B cell (primary cell): ENCODE results near the gene TRAPPC5. TPM values are rescaled to one million over a fixed set of nuclear protein-coding genes. Genes with fewer than 3 reads are reported as not detected.

Experiments
- ATAC-seq: fragments of 200-7000 bp; cut with Tn5 transposase; one replicate; pipeline ENCODE4 v1.10.0; 2021; ENCODE audit warnings: low read depth, mild to moderate bottlenecking, moderate number of reproducible peaks, moderate library complexity
- CTCF ChIA-PET: fragments of 350-600 bp; sonication (Branson Sonifier 250); formaldehyde crosslinking; loops from one replicate; lab custom pipeline; 2021; ENCODE audit warnings: antibody characterized with exemption, inconsistent platforms; lab: Charles Lee
- POLR2A ChIA-PET: fragments of 350-600 bp; sonication (Branson Sonifier 250); formaldehyde crosslinking; loops from one replicate; lab custom pipeline; 2021; ENCODE audit warnings: antibody characterized with exemption; lab: Charles Lee
- DNase-seq: peaks from one replicate; pipeline ENCODE4 v3.0.0; 2013
- H2AFZ ChIP-seq: 2 replicates; pipeline ENCODE4 v1.6.1; 2012; ENCODE audit warnings: mild to moderate bottlenecking, low read depth, low read length; ENCODE audit not compliant: insufficient read depth, poor library complexity, severe bottlenecking
- H3K27ac ChIP-seq, 2 donors: 1 replicate in 1 of 2; 2 replicates in 1 of 2; pipeline ENCODE4 v1.5.1; 2012 to 2013; ENCODE audit warnings: low read length in 2 of 2, mild to moderate bottlenecking in 2 of 2, moderate library complexity in 1 of 2
- H3K27me3 ChIP-seq, 4 experiments: fragments of 200-600 bp in 1 of 4; sonication (generic) in 1 of 4; replicated peaks in 1 of 4; 1 replicate in 2 of 4; 2 replicates in 2 of 4; pipeline versions ENCODE4 v1.6.1 to v1.7.0; 2013 to 2016; ENCODE audit warnings: low read length in 3 of 4, mild to moderate bottlenecking in 2 of 4, mixed read lengths in 1 of 4, moderate library complexity in 1 of 4; ENCODE audit not compliant: insufficient read depth in 4 of 4, control insufficient read depth in 3 of 4; ENCODE audit errors: control extremely low read depth in 1 of 4
- H3K36me3 ChIP-seq, 2 experiments: replicated peaks in 1 of 2; 1 replicate in 1 of 2; 2 replicates in 1 of 2; pipeline versions ENCODE4 v1.6.1 to v1.7.1; 2013; ENCODE audit warnings: low read length in 1 of 2; ENCODE audit not compliant: insufficient read depth in 2 of 2, control insufficient read depth in 1 of 2; ENCODE audit errors: control extremely low read depth in 1 of 2, extremely low read depth in 1 of 2
- H3K4me1 ChIP-seq, 2 donors: fragments of 200-600 bp in 1 of 2; sonication (generic) in 1 of 2; 1 replicate in 1 of 2; 2 replicates in 1 of 2; pipeline versions ENCODE4 v1.5.1 to v1.6.1; 2013 to 2017; ENCODE audit warnings: low read length in 2 of 2; ENCODE audit not compliant: control insufficient read depth in 2 of 2, insufficient read depth in 2 of 2
- H3K4me2 ChIP-seq: replicated peaks from 2 replicates; pipeline ENCODE3; 2012; ENCODE audit warnings: mild to moderate bottlenecking, low read depth, low read length; ENCODE audit not compliant: poor library complexity, severe bottlenecking
- H3K4me3 ChIP-seq, 5 experiments: fragments of 200-600 bp in 1 of 5; sonication (generic) in 1 of 5; 1 replicate in 3 of 5; 2 replicates in 2 of 5; pipeline versions ENCODE4 v1.5.1 to v1.7.0; 2011 to 2016; ENCODE audit warnings: low read length in 4 of 5, mild to moderate bottlenecking in 4 of 5, low read depth in 2 of 5, control low read depth in 1 of 5, moderate library complexity in 1 of 5; ENCODE audit not compliant: insufficient read depth in 1 of 5; ENCODE audit errors: control extremely low read depth in 1 of 5, extremely low read depth in 1 of 5
- H3K79me2 ChIP-seq: fragments of 200-600 bp; sonication (generic); one replicate; pipeline ENCODE4 v1.6.0; 2016; ENCODE audit warnings: low read length; ENCODE audit not compliant: control insufficient read depth, insufficient read depth
- H3K9ac ChIP-seq: fragments of 200-600 bp; sonication (generic); 2 replicates; pipeline ENCODE4 v1.6.1; 2017; ENCODE audit warnings: mild to moderate bottlenecking, low read length, moderate library complexity
- H3K9me3 ChIP-seq, 3 donors: one replicate each; pipeline versions ENCODE4 v1.6.1 to v1.7.1; 2013; ENCODE audit warnings: low read length in 2 of 3; ENCODE audit not compliant: control insufficient read depth in 2 of 3, insufficient read depth in 1 of 3; ENCODE audit errors: control extremely low read depth in 1 of 3
- H4K20me1 ChIP-seq: 2 replicates; pipeline ENCODE4 v1.6.0; 2012; ENCODE audit warnings: mild to moderate bottlenecking, low read length; ENCODE audit not compliant: insufficient read depth, control insufficient read depth, poor library complexity, severe bottlenecking
- H3K27ac Mint-ChIP-seq: one replicate; pipeline ENCODE4 v1.8.0; 2021; ENCODE audit warnings: mixed read lengths
- H3K27me3 Mint-ChIP-seq: one replicate; pipeline ENCODE4 v1.8.0; 2021; ENCODE audit warnings: mixed read lengths
- H3K4me1 Mint-ChIP-seq: one replicate; pipeline ENCODE4 v1.8.0; 2021; ENCODE audit warnings: mixed read lengths
- H3K4me3 Mint-ChIP-seq: one replicate; pipeline ENCODE4 v1.8.0; 2021; ENCODE audit warnings: mixed read lengths
- H3K9me3 Mint-ChIP-seq: one replicate; pipeline ENCODE4 v1.8.0; 2022; ENCODE audit warnings: mixed read lengths; ENCODE audit not compliant: insufficient read depth
- CTCF ChIP-seq: fragments of 200-600 bp; IDR thresholded peaks from one replicate; pipeline ENCODE4 v1.8.0; 2022; ENCODE audit warnings: antibody characterized with exemption, mild to moderate bottlenecking
- EZH2 ChIP-seq: IDR thresholded peaks from 2 replicates; pipeline ENCODE4 v1.6.1; 2012; ENCODE audit warnings: borderline replicate concordance, low read depth, mild to moderate bottlenecking, moderate library complexity, low read length; ENCODE audit not compliant: insufficient read depth, poor library complexity, severe bottlenecking
- WGBS: methylation state at CpG from one replicate; pipeline ENCODE4 v1.1.5; 2013; ENCODE audit warnings: missing lambda C conversion rate; ENCODE audit not compliant: insufficient coverage; 5-methylcytosine and 5-hydroxymethylcytosine counted together
- intact Hi-C: fragments of 100-400 bp; cut with micrococcal nuclease; formaldehyde crosslinking; loops from one replicate; pipeline ENCODE4 v1.10.0; 2022
- polyA plus RNA-seq: library from polyadenylated mRNA; depleted of rRNA; stranded (reverse); fragments of >200 nt; gene quantifications from 2 replicates; pipeline ENCODE4 v1.2.3, GENCODE V29; 2012
- total RNA-seq, 2 donors: library from RNA; stranded (reverse); fragments of 120-200 nt in 1 of 2; gene quantifications; 1 replicate in 1 of 2; 2 replicates in 1 of 2; pipeline versions ENCODE4 v1.2.3 to v1.2.4, GENCODE V29; 2013 to 2022

TRAPPC5 gene
- total and polyA plus RNA-seq, 2 donors (not counting 1 experiment from before 2014, with no cell fraction given) = 61.5 to 64.9 TPM

- peaks cover 38% of the 10 kb centered on the region for H4K20me1 ChIP-seq
- H3K79me2 ChIP-seq = peaks cover 32% of the 10 kb centered on the region
- H3K4me3 Mint-ChIP-seq = peak overlapping the region; percentile 87
- peak overlapping the region; percentile 92 for H3K27ac Mint-ChIP-seq
- CTCF ChIA-PET = interaction anchor here (0.5 to 5.4 kb wide), 4 partner anchors 113 to 173 kb away, joined by 4 to 145 read pairs (median 14); no protein-coding TSS in a partner anchor
- TF ChIP-seq CTCF (no peak), EZH2 (no peak)
- peaks cover 23 to 30% of the 10 kb centered on the region in 2 donors for H3K4me1 ChIP-seq
- WGBS = 93% methylated on average over 74 of the region's 74 CpGs
- H3K27me3 Mint-ChIP-seq = peaks cover 6% of the 10 kb centered on the region
- peak overlapping the region; percentile 94 for H3K4me2 ChIP-seq
- peaks cover 0 to 24% of the 10 kb centered on the region in 2 experiments for H3K36me3 ChIP-seq
- POLR2A ChIA-PET = no interaction called here
- intact Hi-C loops = loop anchor here (5.0 kb wide), 1 partner anchor 35 kb away; no protein-coding TSS in a partner anchor
- H3K27me3 ChIP-seq = peaks cover 0 to 6% (median 0%) of the 10 kb centered on the region in 4 experiments
- H3K4me3 ChIP-seq = peak overlapping the region in 4 of 5 experiments; percentile 74 to 98 (median 96)
- H3K9me3 Mint-ChIP-seq = no peaks in the 10 kb centered on the region
- peak overlapping the region; percentile 85 for H2AFZ ChIP-seq
- peaks cover 0 to 4% (median 0%) of the 10 kb centered on the region in 3 donors for H3K9me3 ChIP-seq
- peak overlapping the region; percentile 79 for H3K9ac ChIP-seq
- H3K27ac ChIP-seq = peak overlapping the region; percentile 37 to 79
- ATAC-seq (no peak), DNase-seq (peak; percentile 38)
- H3K4me1 Mint-ChIP-seq = peaks cover 57% of the 10 kb centered on the region
Observed at GRCh38 chr19:7682175-7682855, 1.7 kb downstream of the TRAPPC5 start.
